Stimulated activated CD4-positive, alpha-beta T cell treated with anti-CD3 and anti-CD28 coated beads, Interleukin-4, amount 100 ng/mL, for 24 hours (primary cell): ENCODE results near the gene AIG1.
A peak's percentile ranks its signal among the peaks of the same experiment; 100 is the strongest.
"Not testable (repeated sequence)": the region's sequence is repeated elsewhere in the genome, so short reads cannot be mapped to it uniquely, and the experiment has no call there.

Experiments used
- DNase-seq: peaks from one replicate; pipeline ENCODE4 v3.0.0-alpha.2; 2020

Gene AIG1

DNA sequence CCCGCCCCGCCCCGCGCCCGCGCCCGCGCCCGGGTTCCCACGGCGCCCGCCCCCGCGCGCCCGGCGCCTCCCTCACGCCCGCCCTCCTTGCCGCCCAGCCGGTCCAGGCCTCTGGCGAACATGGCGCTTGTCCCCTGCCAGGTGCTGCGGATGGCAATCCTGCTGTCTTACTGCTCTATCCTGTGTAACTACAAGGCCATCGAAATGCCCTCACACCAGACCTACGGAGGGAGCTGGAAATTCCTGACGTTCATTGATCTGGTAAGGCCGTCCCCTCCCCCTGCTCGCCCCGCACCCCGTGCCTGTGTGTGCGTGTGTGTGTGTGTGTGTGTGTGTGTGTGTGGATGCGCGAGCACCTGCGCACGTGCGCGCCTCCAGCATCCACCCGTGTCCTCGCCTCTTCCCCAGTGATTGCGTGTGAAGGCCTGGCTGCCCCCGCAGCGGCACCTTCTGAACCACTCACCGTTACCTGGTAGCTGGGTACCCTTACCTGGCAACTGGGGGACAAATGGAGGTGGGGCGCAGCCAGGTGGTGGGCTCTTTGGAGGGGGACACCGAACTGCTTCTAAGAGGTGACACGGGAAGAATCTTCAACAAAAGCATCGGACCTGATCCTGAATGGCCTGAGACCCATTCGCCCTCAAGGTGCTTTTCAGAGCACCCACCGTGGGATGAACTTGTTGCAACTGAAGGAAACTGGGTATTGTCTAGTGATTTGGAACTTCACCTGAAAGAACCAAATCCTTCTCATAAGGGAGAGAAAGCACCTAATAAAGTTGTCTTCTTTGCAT is at the start of gene AIG1:
Gene AIG1 (plus strand): TSS at position 84 of the 791 bp plus-strand sequence. CDS start 37 bp downstream, at position 121.
- DNase-seq = peak; percentile 49

DNA sequence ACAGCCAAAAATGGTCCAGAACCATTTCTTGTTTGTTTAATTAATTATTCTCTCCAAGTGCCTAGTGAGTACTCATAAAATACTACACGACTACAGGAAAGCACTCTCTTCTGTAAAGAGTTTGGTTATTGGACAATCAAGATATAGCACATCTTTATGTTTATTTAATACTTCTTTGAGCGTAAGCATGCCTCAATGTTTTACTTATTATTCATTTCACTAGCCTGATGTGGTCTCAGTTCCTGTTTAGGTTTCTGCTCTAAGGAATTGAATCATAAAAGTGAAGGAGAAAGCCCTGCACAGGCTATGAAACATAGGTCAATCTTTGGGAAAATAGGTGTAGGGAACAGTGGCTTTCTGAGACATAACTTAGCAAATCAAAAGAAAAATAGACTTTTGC is 45.9 kb upstream of the AIG1 start:
- no peak for DNase-seq

DNA sequence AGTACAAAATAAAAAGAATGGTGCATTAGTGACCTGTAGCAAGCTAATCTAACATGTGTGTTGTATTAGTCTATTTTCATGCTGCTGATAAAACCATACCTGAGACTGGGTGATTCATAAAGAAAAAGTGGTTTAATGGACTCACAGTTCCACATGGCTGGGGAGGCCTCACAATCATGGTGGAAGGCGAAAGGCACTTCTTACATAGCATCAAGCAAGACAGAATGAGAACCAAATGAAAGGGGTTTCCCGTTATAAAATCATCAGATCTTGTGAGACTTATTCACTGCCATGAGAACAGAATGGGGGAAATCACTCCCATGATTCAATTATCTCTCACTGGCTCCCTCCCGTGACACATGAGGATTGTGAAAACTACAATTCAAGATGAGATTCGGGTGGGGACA is 45.4 kb upstream of the AIG1 start:
- peak; percentile 11 for DNase-seq

GRCh38 chr6:143018955-143019354 is 41.7 kb upstream of the AIG1 start:
- DNase-seq = no peak

- DNase-seq = not testable (repeated sequence)
Observed at GRCh38 chr6:143020862-143021261, 39.8 kb upstream of the AIG1 start.

DNA sequence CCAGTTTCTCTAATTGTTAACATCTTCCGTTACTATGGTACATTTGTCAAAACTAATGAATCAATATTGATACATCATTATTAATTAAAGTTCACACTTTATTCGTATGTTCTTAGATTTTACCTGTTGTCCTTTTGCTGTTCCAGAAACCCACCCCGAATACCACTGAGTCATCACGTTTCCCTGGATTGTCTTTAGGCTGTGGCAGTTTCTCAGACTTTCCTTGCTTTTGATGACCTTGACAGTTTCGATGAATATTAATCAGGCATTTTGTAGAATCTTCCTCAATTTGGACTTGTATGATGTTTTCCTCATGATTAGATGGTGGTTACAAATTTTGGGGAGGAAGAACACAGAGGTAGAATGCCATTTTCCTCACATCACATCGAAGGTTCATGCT is 39.1 kb upstream of the AIG1 start:
- DNase-seq = no peak

- no peak for DNase-seq
Observed at GRCh38 chr6:143022587-143022986, 38.1 kb upstream of the AIG1 start.

DNA sequence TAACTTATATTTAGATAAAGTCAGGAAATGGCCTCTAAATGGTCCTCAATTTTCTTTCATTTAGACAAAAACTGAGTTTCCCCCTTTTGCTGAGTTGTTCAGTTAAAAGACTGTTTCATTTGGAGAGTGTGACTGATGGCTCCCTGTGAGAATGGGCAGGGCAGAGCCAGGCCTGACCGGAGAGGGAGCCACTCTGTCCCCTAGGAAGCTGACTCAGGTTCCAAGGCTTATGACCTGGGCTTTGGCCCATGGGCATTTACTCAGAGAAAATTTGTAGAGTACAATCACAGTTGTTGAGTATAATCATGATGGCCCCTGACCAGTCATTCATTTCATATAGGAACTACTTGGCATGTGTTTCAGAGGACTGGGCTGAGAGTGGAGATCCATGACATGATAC is 37.0 kb upstream of the AIG1 start:
- DNase-seq = no peak

GRCh38 chr6:143024977-143025376 is 35.7 kb upstream of the AIG1 start:
- DNase-seq = no peak

DNA sequence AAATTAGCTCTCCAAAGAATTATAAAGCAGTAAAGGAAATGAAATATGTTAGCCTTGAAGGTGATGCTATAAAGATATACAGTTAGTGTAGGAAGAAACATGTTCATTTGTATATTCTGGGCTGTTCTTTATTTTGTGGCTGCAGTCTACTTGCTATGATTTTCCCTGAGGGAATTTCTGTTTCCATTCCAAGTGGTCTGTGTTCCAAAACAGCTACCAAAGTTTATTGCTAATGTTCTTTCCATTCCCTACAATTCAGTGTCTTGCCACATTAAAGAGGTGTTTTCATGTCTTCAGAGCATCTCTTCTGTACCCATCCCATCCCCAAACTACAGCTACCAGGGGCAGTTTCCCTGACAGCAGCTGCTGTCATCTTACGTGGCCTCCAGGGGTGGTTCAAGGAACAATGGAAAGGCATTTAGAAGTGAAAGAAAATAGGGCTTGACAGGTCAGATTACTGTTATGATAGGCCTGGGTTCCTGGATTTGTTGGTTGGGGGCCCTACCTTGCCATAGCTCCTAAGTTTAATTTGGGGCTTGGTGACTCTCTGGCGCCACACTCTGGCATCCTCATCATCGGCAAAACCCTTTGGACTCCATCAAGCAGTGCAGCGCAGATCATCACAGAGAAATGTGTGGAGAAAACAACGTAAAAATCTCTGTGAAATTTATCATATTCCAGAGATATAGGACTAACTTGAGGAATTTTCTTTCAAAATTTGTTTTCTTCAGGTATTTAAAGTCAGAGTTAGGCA is 33.8 kb upstream of the AIG1 start:
- peak; percentile 57 for DNase-seq

- no peak for DNase-seq
Observed at GRCh38 chr6:143034689-143035334, 25.9 kb upstream of the AIG1 start.

GRCh38 chr6:143037470-143037869 is 23.2 kb upstream of the AIG1 start:
- DNase-seq = no peak

- no peak for DNase-seq
Observed at GRCh38 chr6:143038833-143039232, 21.9 kb upstream of the AIG1 start.

DNA sequence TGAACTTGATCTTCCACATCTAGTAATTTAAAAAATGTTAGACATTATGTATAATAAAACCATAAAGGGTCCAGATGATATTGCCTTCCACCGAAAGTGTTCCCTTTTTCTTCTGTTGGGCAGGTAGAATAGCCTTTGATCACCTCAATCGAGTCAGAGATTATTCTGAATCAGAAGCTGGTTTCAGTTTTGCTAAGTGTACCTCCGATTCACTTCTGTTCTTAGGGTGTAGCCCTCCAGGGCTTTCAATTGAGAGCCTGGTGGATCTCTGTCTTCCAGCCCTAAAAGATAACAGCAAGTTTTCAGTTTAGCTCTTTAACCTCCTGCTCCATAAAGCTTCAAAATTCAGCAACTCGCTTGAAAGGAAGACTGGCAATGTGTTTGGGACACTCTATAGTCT is 21.1 kb upstream of the AIG1 start:
- DNase-seq = no peak

DNA sequence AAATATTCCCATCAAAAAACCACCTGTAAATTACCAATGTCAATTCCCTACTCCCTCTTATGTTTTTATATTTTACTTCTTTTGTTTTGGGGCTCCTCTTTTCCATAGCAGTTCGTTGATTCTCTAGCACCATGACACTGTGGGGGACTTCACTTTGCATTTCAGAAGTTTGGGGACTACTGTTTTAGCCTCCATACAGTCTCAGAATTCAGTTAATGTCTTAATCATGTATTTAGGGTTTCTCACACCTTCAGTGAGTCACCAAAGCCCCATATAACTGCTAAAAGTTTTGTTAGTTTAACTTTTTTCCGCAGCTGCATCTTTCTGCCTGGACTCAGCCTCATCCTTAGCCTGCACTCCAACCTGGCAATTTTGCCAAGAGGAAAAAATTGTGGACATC is 20.7 kb upstream of the AIG1 start:
- no peak for DNase-seq

- not testable (repeated sequence) for DNase-seq
Observed at GRCh38 chr6:143044345-143044744, 16.3 kb upstream of the AIG1 start.

GRCh38 chr6:143049611-143050010 is 11.1 kb upstream of the AIG1 start:
- DNase-seq = no peak

DNA sequence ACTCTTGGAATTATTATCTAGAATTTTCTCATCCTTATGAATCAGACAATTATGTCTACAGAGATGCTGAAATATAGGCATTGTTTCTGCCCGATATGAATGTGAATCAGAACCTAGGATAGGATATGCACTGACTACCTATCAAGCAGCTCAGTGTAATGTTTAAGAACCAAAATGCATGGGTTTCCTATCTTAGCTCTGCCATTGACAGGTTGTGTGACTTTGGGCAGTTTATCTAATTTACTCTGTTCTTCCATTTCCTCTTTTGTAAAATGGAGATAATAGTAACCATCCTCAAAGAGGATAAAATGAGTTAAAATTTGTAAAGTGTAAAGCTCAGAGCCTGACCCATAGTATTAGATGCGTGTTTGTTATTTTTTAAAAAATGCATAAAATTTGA is 10.2 kb upstream of the AIG1 start:
- no peak for DNase-seq

DNA sequence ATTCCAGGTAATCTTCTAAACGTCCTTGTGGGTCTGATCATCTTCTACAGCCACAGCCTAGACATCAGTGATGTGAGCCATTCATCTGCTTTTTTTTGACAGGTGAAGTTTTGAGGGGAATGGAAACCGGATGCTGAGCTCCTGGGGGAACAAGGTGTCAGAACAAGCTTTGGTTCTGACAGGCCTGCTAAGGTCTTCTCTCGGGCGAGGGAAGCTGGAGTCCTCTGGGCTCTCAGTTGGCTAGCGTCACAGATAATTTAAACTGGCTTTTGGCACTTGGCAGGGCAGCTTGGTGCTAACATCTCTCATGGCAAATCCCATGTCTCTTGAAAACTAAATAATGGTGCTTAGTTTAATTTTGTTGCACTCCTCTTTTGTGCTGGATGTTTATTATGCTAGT is 8.4 kb upstream of the AIG1 start:
- DNase-seq = no peak

DNA sequence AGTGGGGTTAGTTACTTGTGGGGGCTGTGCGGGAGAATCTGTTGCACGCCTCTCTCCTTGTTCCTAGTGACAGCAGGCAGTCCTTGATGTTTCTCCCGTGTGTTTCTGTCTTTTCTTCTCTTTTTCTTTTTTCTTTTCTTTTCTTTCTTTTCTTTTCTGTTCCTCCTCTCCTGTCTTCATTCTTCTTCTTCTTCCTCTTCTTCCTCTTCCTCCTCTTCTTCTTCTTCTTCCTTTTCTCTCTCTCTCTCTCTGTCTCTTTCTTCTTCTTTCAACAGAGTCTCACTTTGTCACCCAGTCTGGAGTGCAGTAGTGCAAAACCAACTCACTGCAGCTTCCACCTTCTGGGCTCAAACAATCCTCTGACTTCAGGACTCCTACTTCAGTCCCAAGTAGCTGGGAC is 6.8 kb upstream of the AIG1 start:
- DNase-seq = no peak

- DNase-seq = no peak
Observed at GRCh38 chr6:143054329-143054728, 6.4 kb upstream of the AIG1 start.

DNA sequence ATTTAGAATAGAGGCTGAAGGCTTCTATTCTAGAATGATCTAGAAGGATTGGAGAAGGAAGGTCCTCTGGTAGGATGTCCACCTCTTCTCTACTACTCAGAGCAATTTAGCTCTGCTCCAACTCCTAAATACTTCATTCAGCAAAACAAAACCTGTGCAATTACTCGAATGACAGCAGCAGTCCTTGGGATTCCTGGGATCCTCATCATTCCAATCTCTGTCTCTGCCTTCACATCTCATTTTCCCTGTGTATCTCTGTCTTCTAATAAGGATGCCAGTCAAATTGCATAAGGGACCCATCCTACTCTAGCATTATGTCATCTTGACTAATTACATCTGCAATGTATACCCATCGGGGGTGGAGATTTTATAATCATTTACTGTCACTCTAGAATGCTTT is 5.5 kb upstream of the AIG1 start:
- DNase-seq = no peak

DNA sequence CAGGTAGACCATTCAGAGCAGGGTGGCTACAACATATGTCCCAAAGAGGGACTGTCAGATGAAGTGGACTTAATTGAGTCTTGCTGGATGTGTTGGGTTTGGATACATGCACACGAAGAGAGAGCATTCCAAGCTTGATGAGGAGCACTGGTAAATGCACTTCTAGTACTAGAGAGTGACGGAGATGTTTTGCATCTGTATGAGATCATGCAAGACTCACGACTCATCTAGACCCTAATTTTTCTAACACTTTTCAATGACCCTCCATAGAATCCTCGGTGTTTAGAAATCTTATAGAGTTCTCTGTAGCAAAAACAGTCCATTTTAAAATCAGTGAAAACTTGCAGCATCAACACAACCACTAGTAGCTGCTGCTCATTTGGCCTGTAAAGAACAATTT is 4.8 kb upstream of the AIG1 start:
- no peak for DNase-seq

- DNase-seq = no peak
Observed at GRCh38 chr6:143058987-143059386, 1.7 kb upstream of the AIG1 start.
